IPS-18c (cell line): Measurements from ENCODE around the gene PROM2.

Experiments
- H3K4me3 ChIP-seq: 2 replicates; pipeline ENCODE4 v1.7.0; 2013; ENCODE audit warnings: low read depth, mild to moderate bottlenecking, low read length, moderate library complexity; ENCODE audit not compliant: insufficient read depth
- H3K9me3 ChIP-seq: one replicate; pipeline ENCODE4 v1.6.1; 2013; ENCODE audit warnings: mild to moderate bottlenecking, low read length, moderate library complexity; ENCODE audit not compliant: control insufficient read depth, insufficient read depth

PROM2 gene

GRCh38 chr2:95337829-95338228, 63.6 kb downstream of the PROM2 start:
- H3K4me3 ChIP-seq, result no peak overlapping the region
- no peaks in the 10 kb centered on the region for H3K9me3 ChIP-seq
